ENCODE data around the gene HSD11B1L.
A peak's percentile ranks its signal among the peaks of the same experiment; 100 is the strongest.

The HSD11B1L gene

DNA sequence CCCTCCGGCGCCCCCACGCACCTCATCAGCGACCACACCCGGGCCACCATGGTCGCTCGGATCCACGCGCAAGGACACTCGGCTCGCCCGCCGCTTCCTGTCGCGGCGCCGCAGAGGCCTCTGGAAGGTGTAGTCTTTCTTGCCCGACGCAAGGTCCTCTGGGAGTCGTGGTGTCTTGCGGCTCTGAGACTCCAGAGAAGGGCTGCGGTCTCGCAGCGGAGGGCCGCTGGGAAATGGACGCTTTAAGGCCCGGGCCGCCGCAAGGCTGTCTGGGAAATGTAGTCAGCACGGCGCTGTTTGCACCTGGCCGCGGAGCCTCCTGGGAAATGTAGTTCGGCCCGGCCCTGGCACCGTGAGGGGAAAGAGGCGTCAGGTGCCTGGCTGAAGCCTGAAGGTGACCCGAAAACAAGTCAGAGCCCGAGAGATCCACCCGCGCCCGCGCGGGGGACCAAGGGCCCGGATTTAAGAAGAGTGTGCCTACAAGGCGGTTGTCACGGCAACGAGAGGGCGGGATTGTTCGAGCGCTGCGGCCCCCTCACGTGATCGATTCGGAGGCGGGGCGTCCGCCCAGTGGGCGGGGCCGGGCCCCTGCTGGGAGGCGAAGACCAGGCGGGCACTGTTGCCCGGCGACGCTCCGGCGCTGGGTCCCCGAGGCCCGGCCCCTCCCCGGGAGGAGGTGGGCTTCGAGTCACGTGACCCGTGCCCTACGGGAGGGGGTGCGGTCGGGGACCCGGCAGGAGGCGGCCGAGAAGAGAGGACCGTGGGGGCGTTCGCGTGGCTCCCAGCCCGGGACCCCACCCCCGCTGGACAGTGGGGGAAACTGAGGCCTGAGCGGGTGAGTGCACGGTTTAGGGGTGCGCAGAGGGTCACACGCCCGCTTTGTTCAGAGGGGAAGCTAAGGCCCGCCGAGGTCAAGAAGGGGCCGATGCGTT lies at the start of gene HSD11B1L, which contains the start of gene MICOS13 (continued):
- TF ChIP-seq ZNF138 (tag by site-specific recombination; IDR thresholded peaks at IDR 0.05; ENCODE audit: borderline replicate concordance) = no peak
- no peak for TF ChIP-seq OSR2 (tag by site-specific recombination; IDR thresholded peaks at IDR 0.05)
- peak; percentile 38 for TF ChIP-seq SP7 (tag by site-specific recombination; IDR thresholded peaks at IDR 0.05)
- TF ChIP-seq ZNF248 (tag by site-specific recombination; IDR thresholded peaks at IDR 0.05) = no peak
- no peak for TF ChIP-seq ZNF521 (tag by site-specific recombination; IDR thresholded peaks at IDR 0.05)
- TF ChIP-seq ZNF121 (tag by site-specific recombination; IDR thresholded peaks at IDR 0.05) = no peak
- no peak for TF ChIP-seq ZNF19 (tag by site-specific recombination; IDR thresholded peaks at IDR 0.05; ENCODE audit: low read depth)
- TF ChIP-seq, protein P1, sequence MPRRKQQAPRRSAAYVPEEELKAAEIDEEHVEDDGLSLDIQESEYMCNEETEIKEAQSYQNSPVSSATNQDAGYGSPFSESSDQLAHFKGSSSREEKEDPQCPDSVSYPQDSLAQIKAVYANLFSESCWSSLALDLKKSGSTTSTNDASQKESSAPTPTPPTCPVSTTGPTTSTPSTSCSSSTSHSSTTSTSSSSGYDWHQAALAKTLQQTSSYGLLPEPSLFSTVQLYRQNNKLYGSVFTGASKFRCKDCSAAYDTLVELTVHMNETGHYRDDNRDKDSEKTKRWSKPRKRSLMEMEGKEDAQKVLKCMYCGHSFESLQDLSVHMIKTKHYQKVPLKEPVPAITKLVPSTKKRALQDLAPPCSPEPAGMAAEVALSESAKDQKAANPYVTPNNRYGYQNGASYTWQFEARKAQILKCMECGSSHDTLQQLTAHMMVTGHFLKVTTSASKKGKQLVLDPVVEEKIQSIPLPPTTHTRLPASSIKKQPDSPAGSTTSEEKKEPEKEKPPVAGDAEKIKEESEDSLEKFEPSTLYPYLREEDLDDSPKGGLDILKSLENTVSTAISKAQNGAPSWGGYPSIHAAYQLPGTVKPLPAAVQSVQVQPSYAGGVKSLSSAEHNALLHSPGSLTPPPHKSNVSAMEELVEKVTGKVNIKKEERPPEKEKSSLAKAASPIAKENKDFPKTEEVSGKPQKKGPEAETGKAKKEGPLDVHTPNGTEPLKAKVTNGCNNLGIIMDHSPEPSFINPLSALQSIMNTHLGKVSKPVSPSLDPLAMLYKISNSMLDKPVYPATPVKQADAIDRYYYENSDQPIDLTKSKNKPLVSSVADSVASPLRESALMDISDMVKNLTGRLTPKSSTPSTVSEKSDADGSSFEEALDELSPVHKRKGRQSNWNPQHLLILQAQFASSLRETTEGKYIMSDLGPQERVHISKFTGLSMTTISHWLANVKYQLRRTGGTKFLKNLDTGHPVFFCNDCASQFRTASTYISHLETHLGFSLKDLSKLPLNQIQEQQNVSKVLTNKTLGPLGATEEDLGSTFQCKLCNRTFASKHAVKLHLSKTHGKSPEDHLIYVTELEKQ (tag by site-specific recombination; IDR thresholded peaks at IDR 0.05; ENCODE audit: borderline replicate concordance) = no peak
- 0 out of 2 replicates have a peak, but pooled peaks have one; percentile 30 for TF ChIP-seq ZNF777 (tag by site-specific recombination; IDR thresholded peaks at IDR 0.05; ENCODE audit: borderline replicate concordance)
- no peak for TF ChIP-seq ZNF366 (tag by site-specific recombination; conservative IDR thresholded peaks at IDR 0.05)
- TF ChIP-seq, protein P2, sequence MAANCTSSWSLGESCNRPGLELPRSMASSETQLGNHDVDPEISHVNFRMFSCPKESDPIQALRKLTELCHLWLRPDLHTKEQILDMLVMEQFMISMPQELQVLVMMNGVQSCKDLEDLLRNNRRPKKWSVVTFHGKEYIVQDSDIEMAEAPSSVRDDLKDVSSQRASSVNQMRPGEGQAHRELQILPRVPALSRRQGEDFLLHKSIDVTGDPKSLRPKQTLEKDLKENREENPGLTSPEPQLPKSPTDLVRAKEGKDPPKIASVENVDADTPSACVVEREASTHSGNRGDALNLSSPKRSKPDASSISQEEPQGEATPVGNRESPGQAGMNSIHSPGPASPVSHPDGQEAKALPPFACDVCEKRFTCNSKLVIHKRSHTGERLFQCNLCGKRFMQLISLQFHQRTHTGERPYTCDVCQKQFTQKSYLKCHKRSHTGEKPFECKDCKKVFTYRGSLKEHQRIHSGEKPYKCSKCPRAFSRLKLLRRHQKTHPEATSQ (tag by site-specific recombination; IDR thresholded peaks at IDR 0.05) = no peak
- TF ChIP-seq ZNF133 (tag by site-specific recombination; IDR thresholded peaks at IDR 0.05) = no peak
- TF ChIP-seq ZNF561 (tag by site-specific recombination; IDR thresholded peaks at IDR 0.05; ENCODE audit: borderline replicate concordance) = no peak

- TF ChIP-seq, protein P3, sequence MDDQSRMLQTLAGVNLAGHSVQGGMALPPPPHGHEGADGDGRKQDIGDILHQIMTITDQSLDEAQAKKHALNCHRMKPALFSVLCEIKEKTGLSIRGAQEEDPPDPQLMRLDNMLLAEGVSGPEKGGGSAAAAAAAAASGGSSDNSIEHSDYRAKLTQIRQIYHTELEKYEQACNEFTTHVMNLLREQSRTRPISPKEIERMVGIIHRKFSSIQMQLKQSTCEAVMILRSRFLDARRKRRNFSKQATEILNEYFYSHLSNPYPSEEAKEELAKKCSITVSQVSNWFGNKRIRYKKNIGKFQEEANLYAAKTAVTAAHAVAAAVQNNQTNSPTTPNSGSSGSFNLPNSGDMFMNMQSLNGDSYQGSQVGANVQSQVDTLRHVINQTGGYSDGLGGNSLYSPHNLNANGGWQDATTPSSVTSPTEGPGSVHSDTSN (CRISPR knock-in tag; IDR thresholded peaks at IDR 0.05) = no peak
- TF ChIP-seq SCRT1 (tag by site-specific recombination; IDR thresholded peaks at IDR 0.05; ENCODE audit: borderline replicate concordance) (no peak), ZNF184 (tag by site-specific recombination; IDR thresholded peaks at IDR 0.05) (no peak), ZNF530 (tag by site-specific recombination; IDR thresholded peaks at IDR 0.05; ENCODE audit: low read depth) (no peak)
- Histone ChIP-seq H3K36me3 (ENCODE audit: control insufficient read depth in 2 of 2, insufficient read depth in 1 of 2, low read length in 2 of 2) (peaks cover 49 to 74% of the 10 kb centered on the region in 2 experiments), H3K27ac (ENCODE audit: extremely low read depth, low read depth, low read length) (no peak overlapping the region), H3K4me3 (ENCODE audit: low read depth, low read length) (no peak overlapping the region), H3K4me1 (ENCODE audit: control insufficient read depth, insufficient read depth, low read length) (peaks cover 10% of the 10 kb centered on the region), H3K9me3 (ENCODE audit: control insufficient read depth, insufficient read depth, low read depth, low read length) (no peaks in the 10 kb centered on the region)
- ChIA-PET CTCF (no interaction called here), POLR2A (interaction anchor here (0.7 kb wide), 1 partner anchor 9 kb away, joined by 3 read pairs; the partner anchor contains the start of genes SAFB and SAFB2)
These were observed 49.1 kb upstream of the HSD11B1L start for GRCh38 chr19:5631567-5632240.
